GM23338 (cell line): ENCODE measurements around the gene LRRC3. TPM values are rescaled to one million over a fixed set of nuclear protein-coding genes. Genes with fewer than 3 reads are reported as not detected.

ENCODE experiments used
- ATAC-seq: fragments of 200-7000 bp; cut with Tn5 transposase; 3 replicates; pipeline ENCODE4 v1.9.1; 2020
- DNase-seq: peaks from one replicate; pipeline ENCODE4 v3.0.0-alpha.2; 2015; ENCODE audit warnings: low spot score
- H2AFZ ChIP-seq: fragments of 200-600 bp; sonication (generic); 2 replicates; pipeline ENCODE4 v1.8.0; 2016; ENCODE audit warnings: antibody characterized with exemption, mild to moderate bottlenecking, moderate library complexity
- H3F3A ChIP-seq: fragments of 200-600 bp; sonication (generic); replicated peaks from 2 replicates; pipeline ENCODE4 v1.8.0; 2017; ENCODE audit warnings: antibody characterized with exemption, mixed run types, low read depth
- H3K27ac ChIP-seq: fragments of 200-600 bp; sonication (generic); 2 replicates; pipeline ENCODE4 v1.6.1; 2016; ENCODE audit warnings: low read depth
- H3K27me3 ChIP-seq: fragments of 200-600 bp; sonication (generic); 2 replicates; pipeline ENCODE4 v1.8.0; 2016; ENCODE audit warnings: mild to moderate bottlenecking, mixed run types, moderate library complexity; ENCODE audit not compliant: insufficient read depth
- H3K36me3 ChIP-seq: fragments of 200-600 bp; sonication (generic); 2 replicates; pipeline ENCODE4 v1.8.0; 2016; ENCODE audit warnings: mild to moderate bottlenecking; ENCODE audit not compliant: insufficient read depth
- H3K4me1 ChIP-seq: fragments of 200-600 bp; sonication (generic); 2 replicates; pipeline ENCODE4 v1.8.0; 2016; ENCODE audit warnings: mild to moderate bottlenecking, moderate library complexity; ENCODE audit not compliant: insufficient read depth
- H3K4me2 ChIP-seq: fragments of 200-600 bp; sonication (generic); 2 replicates; pipeline ENCODE4 v1.7.1; 2017; ENCODE audit warnings: mixed run types
- H3K4me3 ChIP-seq: fragments of 200-600 bp; sonication (generic); 2 replicates; pipeline ENCODE4 v1.6.1; 2016; ENCODE audit warnings: mixed run types
- H3K79me2 ChIP-seq: fragments of 200-600 bp; sonication (generic); replicated peaks from 2 replicates; pipeline ENCODE4 v1.8.0; 2017; ENCODE audit warnings: mild to moderate bottlenecking; ENCODE audit not compliant: insufficient read depth
- H3K9me2 ChIP-seq: fragments of 200-600 bp; sonication (generic); 2 replicates; pipeline ENCODE4 v1.8.0; 2017; ENCODE audit not compliant: insufficient read depth
- H4K20me1 ChIP-seq: fragments of 200-600 bp; sonication (generic); replicated peaks from 2 replicates; pipeline ENCODE4 v1.8.0; 2017; ENCODE audit warnings: mild to moderate bottlenecking; ENCODE audit not compliant: insufficient read depth
- H3K27ac Mint-ChIP-seq: 2 replicates; pipeline ENCODE4 v1.8.0; 2020; ENCODE audit warnings: inconsistent platforms, mild to moderate bottlenecking, moderate library complexity, mixed read lengths
- H3K27me3 Mint-ChIP-seq: 3 replicates; pipeline ENCODE4 v1.8.0; 2022; ENCODE audit warnings: low read depth, mild to moderate bottlenecking, moderate library complexity, mixed read lengths, inconsistent platforms; ENCODE audit not compliant: insufficient read depth, poor library complexity
- H3K36me3 Mint-ChIP-seq: 3 replicates; pipeline ENCODE4 v1.8.0; 2021; ENCODE audit warnings: low read depth, mild to moderate bottlenecking, inconsistent platforms, moderate library complexity, mixed read lengths
- H3K4me1 Mint-ChIP-seq: 3 replicates; pipeline ENCODE4 v1.8.0; 2020; ENCODE audit warnings: mild to moderate bottlenecking, inconsistent platforms, mixed read lengths
- H3K4me3 Mint-ChIP-seq: 3 replicates; pipeline ENCODE4 v1.8.0; 2021; ENCODE audit warnings: moderate library complexity, mild to moderate bottlenecking, inconsistent platforms, mixed read lengths
- H3K9me3 Mint-ChIP-seq: 3 replicates; pipeline ENCODE4 v1.8.0; 2020; ENCODE audit warnings: moderate library complexity, mild to moderate bottlenecking, inconsistent platforms, mixed read lengths
- EZH2 ChIP-seq: fragments of 200-600 bp; sonication (generic); IDR thresholded peaks from one replicate; pipeline ENCODE4 v1.8.0; 2017; ENCODE audit warnings: antibody characterized with exemption, mild to moderate bottlenecking, low read depth; ENCODE audit not compliant: unreplicated experiment
- JUNB ChIP-seq: IDR thresholded peaks from one replicate; pipeline ENCODE4 v1.6.1; 2016; ENCODE audit warnings: antibody characterized with exemption; ENCODE audit not compliant: unreplicated experiment
- polyA plus RNA-seq: library from polyadenylated mRNA; unstranded; fragments of >200 nt; fragmentation: Nextera tagmentation; extraction: Ambion mirVana; gene quantifications from 2 replicates; pipeline ENCODE4 v1.2.1, GENCODE V29; 2016
- total RNA-seq: library from RNA; depleted of rRNA; stranded (reverse); fragments of >200 nt; shearing (Covaris generic); gene quantifications from 2 replicates; pipeline ENCODE4 v1.2.3, GENCODE V29; 2014
- TF ChIP-seq, protein P1 (sequence below): IDR thresholded peaks from 2 replicates; pipeline ENCODE4 v1.6.1; 2016; ENCODE audit warnings: antibody characterized with exemption
- TF ChIP-seq, protein P2 (sequence below), 2 experiments: fragments of 200-600 bp in 1 of 2; sonication (generic) in 1 of 2; conservative IDR thresholded peaks; 2 replicates each; pipeline versions ENCODE4 v1.5.1 to v1.6.1; 2016 to 2017; ENCODE audit warnings: antibody characterized with exemption in 2 of 2, low read depth in 2 of 2, mild to moderate bottlenecking in 2 of 2, moderate library complexity in 1 of 2
- TF ChIP-seq, protein P3 (sequence below): fragments of 250-450 bp; sonication (Bioruptor Pico); IDR thresholded peaks from 2 replicates; pipeline ENCODE4 v1.5.0; 2020; ENCODE audit warnings: mild to moderate bottlenecking, moderate library complexity
- TF ChIP-seq, protein P4 (sequence below): IDR thresholded peaks from one replicate; pipeline ENCODE4 v1.6.1; 2018; ENCODE audit warnings: antibody characterized with exemption; ENCODE audit not compliant: unreplicated experiment

LRRC3 gene
- total and polyA plus RNA-seq, 2 experiments from 2014 or later: 0.95 to 6.8 TPM

DNA sequence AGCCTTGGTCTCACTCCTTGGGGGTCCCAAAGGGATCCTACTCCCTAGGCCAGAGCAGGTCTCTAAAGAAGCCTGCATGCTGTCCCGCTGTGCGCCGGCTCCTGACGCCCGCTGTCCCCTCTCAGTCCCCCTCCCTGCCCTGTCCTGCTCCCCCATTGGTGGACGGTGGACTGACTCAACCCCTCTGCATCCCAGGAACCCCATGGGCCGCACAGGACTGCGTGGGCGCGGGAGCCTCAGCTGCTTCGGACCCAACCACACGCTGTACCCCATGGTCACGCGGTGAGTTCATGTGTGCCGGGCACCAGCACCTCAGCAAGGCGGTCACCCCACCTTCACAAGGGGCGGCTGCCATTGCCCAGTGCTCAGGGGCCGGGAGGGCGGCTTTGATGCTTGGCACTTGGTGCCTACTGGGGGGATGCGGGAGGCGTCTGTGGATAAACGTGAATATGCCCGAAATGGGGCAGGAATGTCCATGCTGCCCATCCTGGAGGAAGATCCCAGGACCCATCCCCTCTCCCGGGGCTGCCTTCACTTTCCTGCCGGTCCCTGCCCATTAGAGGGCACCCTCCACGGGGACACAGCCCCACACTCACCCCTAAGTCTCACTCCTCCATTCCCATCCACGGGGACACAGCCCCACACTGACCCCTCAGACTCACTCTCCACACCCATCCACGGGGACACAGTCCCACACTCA, 20.2 kb upstream of the LRRC3 start:
- ATAC-seq (no peak), DNase-seq (no peak)
- Histone ChIP-seq H3K4me3 (no peak overlapping the region), H4K20me1 (no peaks in the 10 kb centered on the region), H2AFZ (no peak overlapping the region), H3K4me2 (no peak overlapping the region), H3K4me1 (no peaks in the 10 kb centered on the region), H3K27ac (no peak overlapping the region), H3F3A (no peaks in the 10 kb centered on the region), H3K36me3 (no peaks in the 10 kb centered on the region), H3K79me2 (no peaks in the 10 kb centered on the region), H3K9me2 (no peaks in the 10 kb centered on the region), H3K27me3 (no peaks in the 10 kb centered on the region)
- Mint-ChIP-seq H3K27ac (no peak overlapping the region), H3K36me3 (peaks cover 2% of the 10 kb centered on the region; the same call in 1 of the 3 replicates), H3K9me3 (peaks cover 7% of the 10 kb centered on the region; the same call in 2 of the 3 replicates), H3K27me3 (peaks cover 2% of the 10 kb centered on the region), H3K4me3 (no peak overlapping the region), H3K4me1 (no peaks in the 10 kb centered on the region)
- TF ChIP-seq, protein P1, sequence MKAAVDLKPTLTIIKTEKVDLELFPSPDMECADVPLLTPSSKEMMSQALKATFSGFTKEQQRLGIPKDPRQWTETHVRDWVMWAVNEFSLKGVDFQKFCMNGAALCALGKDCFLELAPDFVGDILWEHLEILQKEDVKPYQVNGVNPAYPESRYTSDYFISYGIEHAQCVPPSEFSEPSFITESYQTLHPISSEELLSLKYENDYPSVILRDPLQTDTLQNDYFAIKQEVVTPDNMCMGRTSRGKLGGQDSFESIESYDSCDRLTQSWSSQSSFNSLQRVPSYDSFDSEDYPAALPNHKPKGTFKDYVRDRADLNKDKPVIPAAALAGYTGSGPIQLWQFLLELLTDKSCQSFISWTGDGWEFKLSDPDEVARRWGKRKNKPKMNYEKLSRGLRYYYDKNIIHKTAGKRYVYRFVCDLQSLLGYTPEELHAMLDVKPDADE: no peak
- TF ChIP-seq, protein P2, sequence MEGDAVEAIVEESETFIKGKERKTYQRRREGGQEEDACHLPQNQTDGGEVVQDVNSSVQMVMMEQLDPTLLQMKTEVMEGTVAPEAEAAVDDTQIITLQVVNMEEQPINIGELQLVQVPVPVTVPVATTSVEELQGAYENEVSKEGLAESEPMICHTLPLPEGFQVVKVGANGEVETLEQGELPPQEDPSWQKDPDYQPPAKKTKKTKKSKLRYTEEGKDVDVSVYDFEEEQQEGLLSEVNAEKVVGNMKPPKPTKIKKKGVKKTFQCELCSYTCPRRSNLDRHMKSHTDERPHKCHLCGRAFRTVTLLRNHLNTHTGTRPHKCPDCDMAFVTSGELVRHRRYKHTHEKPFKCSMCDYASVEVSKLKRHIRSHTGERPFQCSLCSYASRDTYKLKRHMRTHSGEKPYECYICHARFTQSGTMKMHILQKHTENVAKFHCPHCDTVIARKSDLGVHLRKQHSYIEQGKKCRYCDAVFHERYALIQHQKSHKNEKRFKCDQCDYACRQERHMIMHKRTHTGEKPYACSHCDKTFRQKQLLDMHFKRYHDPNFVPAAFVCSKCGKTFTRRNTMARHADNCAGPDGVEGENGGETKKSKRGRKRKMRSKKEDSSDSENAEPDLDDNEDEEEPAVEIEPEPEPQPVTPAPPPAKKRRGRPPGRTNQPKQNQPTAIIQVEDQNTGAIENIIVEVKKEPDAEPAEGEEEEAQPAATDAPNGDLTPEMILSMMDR (conservative IDR thresholded peaks at IDR 0.05; ENCODE audit: low read depth in 2 of 2): 0 out of 4 replicates have a peak, but pooled peaks of 1 of the 2 experiments have one; percentile 3
- TF ChIP-seq EZH2: no peak

DNA sequence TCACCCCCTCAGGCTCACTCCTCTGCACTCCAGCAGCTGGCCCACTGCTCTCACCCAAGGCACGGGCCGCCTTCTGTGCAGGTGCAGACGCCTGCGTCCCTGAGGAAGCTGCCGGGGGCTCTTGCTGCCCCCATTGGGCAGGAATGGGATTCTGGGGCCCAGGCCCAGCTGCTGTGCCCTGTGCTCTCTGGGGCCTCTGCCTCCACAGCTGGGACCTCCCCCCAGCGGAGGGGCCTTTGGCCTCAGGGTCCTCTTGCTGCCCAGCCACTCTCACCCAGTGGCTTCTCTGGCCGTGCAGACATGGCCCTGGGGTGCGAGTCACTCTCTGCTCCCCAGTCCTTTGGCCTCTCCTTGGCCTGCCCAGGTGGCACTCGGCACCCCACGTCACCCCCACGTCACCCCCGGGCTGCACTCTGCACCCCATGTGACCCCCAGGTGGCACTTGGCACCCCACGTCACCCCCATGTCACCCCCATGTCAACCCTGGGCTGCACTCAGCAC, 19.1 kb upstream of the LRRC3 start:
- Histone ChIP-seq H3K27ac (no peak overlapping the region), H3K4me1 (no peaks in the 10 kb centered on the region), H3K4me3 (no peak overlapping the region), H3K9me2 (no peaks in the 10 kb centered on the region), H2AFZ (no peak overlapping the region), H3F3A (no peaks in the 10 kb centered on the region), H3K36me3 (no peaks in the 10 kb centered on the region), H3K79me2 (no peaks in the 10 kb centered on the region), H3K27me3 (no peaks in the 10 kb centered on the region), H4K20me1 (no peaks in the 10 kb centered on the region), H3K4me2 (no peak overlapping the region)
- Mint-ChIP-seq H3K9me3 (peaks cover 2% of the 10 kb centered on the region; the same call in 2 of the 3 replicates), H3K4me3 (no peak overlapping the region), H3K27ac (no peak overlapping the region), H3K27me3 (peaks cover 2% of the 10 kb centered on the region), H3K36me3 (peaks cover 2% of the 10 kb centered on the region; the same call in 1 of the 3 replicates), H3K4me1 (no peaks in the 10 kb centered on the region)
- ATAC-seq (no peak), DNase-seq (no peak)
- TF ChIP-seq, protein P3, sequence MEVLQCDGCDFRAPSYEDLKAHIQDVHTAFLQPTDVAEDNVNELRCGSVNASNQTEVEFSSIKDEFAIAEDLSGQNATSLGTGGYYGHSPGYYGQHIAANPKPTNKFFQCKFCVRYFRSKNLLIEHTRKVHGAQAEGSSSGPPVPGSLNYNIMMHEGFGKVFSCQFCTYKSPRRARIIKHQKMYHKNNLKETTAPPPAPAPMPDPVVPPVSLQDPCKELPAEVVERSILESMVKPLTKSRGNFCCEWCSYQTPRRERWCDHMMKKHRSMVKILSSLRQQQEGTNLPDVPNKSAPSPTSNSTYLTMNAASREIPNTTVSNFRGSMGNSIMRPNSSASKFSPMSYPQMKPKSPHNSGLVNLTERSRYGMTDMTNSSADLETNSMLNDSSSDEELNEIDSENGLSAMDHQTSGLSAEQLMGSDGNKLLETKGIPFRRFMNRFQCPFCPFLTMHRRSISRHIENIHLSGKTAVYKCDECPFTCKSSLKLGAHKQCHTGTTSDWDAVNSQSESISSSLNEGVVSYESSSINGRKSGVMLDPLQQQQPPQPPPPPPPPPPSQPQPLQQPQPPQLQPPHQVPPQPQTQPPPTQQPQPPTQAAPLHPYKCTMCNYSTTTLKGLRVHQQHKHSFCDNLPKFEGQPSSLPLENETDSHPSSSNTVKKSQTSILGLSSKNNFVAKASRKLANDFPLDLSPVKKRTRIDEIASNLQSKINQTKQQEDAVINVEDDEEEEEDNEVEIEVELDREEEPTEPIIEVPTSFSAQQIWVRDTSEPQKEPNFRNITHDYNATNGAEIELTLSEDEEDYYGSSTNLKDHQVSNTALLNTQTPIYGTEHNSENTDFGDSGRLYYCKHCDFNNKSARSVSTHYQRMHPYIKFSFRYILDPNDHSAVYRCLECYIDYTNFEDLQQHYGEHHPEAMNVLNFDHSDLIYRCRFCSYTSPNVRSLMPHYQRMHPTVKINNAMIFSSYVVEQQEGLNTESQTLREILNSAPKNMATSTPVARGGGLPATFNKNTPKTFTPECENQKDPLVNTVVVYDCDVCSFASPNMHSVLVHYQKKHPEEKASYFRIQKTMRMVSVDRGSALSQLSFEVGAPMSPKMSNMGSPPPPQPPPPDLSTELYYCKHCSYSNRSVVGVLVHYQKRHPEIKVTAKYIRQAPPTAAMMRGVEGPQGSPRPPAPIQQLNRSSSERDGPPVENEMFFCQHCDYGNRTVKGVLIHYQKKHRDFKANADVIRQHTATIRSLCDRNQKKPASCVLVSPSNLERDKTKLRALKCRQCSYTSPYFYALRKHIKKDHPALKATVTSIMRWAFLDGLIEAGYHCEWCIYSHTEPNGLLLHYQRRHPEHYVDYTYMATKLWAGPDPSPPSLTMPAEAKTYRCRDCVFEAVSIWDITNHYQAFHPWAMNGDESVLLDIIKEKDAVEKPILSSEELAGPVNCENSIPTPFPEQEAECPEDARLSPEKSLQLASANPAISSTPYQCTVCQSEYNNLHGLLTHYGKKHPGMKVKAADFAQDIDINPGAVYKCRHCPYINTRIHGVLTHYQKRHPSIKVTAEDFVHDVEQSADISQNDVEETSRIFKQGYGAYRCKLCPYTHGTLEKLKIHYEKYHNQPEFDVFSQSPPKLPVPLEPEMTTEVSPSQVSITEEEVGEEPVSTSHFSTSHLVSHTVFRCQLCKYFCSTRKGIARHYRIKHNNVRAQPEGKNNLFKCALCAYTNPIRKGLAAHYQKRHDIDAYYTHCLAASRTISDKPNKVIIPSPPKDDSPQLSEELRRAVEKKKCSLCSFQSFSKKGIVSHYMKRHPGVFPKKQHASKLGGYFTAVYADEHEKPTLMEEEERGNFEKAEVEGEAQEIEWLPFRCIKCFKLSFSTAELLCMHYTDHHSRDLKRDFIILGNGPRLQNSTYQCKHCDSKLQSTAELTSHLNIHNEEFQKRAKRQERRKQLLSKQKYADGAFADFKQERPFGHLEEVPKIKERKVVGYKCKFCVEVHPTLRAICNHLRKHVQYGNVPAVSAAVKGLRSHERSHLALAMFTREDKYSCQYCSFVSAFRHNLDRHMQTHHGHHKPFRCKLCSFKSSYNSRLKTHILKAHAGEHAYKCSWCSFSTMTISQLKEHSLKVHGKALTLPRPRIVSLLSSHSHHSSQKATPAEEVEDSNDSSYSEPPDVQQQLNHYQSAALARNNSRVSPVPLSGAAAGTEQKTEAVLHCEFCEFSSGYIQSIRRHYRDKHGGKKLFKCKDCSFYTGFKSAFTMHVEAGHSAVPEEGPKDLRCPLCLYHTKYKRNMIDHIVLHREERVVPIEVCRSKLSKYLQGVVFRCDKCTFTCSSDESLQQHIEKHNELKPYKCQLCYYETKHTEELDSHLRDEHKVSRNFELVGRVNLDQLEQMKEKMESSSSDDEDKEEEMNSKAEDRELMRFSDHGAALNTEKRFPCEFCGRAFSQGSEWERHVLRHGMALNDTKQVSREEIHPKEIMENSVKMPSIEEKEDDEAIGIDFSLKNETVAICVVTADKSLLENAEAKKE (CRISPR knock-in tag): no peak
- TF ChIP-seq JUNB: no peak
- TF ChIP-seq, protein P4, sequence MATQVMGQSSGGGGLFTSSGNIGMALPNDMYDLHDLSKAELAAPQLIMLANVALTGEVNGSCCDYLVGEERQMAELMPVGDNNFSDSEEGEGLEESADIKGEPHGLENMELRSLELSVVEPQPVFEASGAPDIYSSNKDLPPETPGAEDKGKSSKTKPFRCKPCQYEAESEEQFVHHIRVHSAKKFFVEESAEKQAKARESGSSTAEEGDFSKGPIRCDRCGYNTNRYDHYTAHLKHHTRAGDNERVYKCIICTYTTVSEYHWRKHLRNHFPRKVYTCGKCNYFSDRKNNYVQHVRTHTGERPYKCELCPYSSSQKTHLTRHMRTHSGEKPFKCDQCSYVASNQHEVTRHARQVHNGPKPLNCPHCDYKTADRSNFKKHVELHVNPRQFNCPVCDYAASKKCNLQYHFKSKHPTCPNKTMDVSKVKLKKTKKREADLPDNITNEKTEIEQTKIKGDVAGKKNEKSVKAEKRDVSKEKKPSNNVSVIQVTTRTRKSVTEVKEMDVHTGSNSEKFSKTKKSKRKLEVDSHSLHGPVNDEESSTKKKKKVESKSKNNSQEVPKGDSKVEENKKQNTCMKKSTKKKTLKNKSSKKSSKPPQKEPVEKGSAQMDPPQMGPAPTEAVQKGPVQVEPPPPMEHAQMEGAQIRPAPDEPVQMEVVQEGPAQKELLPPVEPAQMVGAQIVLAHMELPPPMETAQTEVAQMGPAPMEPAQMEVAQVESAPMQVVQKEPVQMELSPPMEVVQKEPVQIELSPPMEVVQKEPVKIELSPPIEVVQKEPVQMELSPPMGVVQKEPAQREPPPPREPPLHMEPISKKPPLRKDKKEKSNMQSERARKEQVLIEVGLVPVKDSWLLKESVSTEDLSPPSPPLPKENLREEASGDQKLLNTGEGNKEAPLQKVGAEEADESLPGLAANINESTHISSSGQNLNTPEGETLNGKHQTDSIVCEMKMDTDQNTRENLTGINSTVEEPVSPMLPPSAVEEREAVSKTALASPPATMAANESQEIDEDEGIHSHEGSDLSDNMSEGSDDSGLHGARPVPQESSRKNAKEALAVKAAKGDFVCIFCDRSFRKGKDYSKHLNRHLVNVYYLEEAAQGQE: no peak
